CD4-positive, alpha-beta memory T cell (primary cell): Measurements from ENCODE around the gene STIMATE. TPM values are rescaled to one million over a fixed set of nuclear protein-coding genes. Genes with fewer than 3 reads are reported as not detected.

Experiments used
- CTCF ChIA-PET: fragments of 350-600 bp; sonication (Branson Sonifier 250); formaldehyde crosslinking; loops from one replicate; lab custom pipeline; 2021; ENCODE audit warnings: inconsistent platforms; ENCODE audit not compliant: partially characterized antibody; lab: Charles Lee
- POLR2A ChIA-PET: fragments of 350-600 bp; sonication (Branson Sonifier 250); formaldehyde crosslinking; loops from one replicate; lab custom pipeline; 2021; ENCODE audit not compliant: partially characterized antibody; lab: Charles Lee
- DNase-seq, 5 donors: peaks; one replicate each; pipeline versions ENCODE4 v3.0.0 to v3.0.0-alpha.2; 2020 to 2022; ENCODE audit warnings: mixed read lengths in 1 of 5
- H3K27ac ChIP-seq: one replicate; pipeline ENCODE4 v1.7.0; 2013; ENCODE audit warnings: low read depth, low read length
- H3K27me3 ChIP-seq: 2 replicates; pipeline ENCODE4 v1.7.0; 2013; ENCODE audit warnings: mild to moderate bottlenecking, low read length, moderate library complexity; ENCODE audit not compliant: insufficient read depth
- H3K36me3 ChIP-seq: 2 replicates; pipeline ENCODE4 v1.7.0; 2013; ENCODE audit warnings: mild to moderate bottlenecking, low read length, moderate library complexity; ENCODE audit not compliant: insufficient read depth
- H3K4me1 ChIP-seq: 2 replicates; pipeline ENCODE4 v1.7.0; 2013; ENCODE audit warnings: mild to moderate bottlenecking, low read length, moderate library complexity; ENCODE audit not compliant: insufficient read depth
- H3K4me3 ChIP-seq, 2 donors: one replicate each; pipeline ENCODE4 v1.7.0; 2013; ENCODE audit warnings: low read length in 2 of 2, mild to moderate bottlenecking in 1 of 2
- H3K9me3 ChIP-seq, 2 donors: one replicate each; pipeline ENCODE4 v1.7.0; 2013; ENCODE audit warnings: low read length in 2 of 2, control low read depth in 1 of 2; ENCODE audit not compliant: control insufficient read depth in 1 of 2
- H3K27ac Mint-ChIP-seq, 7 donors: one replicate each; pipeline ENCODE4 v1.8.0; 2020 to 2021; ENCODE audit warnings: mixed read lengths in 7 of 7, mild to moderate bottlenecking in 6 of 7, inconsistent platforms in 3 of 7, moderate library complexity in 3 of 7
- H3K27me3 Mint-ChIP-seq, 2 donors: one replicate each; pipeline ENCODE4 v1.8.0; 2020 to 2021; ENCODE audit warnings: mixed read lengths in 2 of 2
- H3K36me3 Mint-ChIP-seq, 2 donors: one replicate each; pipeline ENCODE4 v1.8.0; 2020 to 2021; ENCODE audit warnings: mixed read lengths in 2 of 2, inconsistent platforms in 1 of 2, mild to moderate bottlenecking in 1 of 2
- H3K4me1 Mint-ChIP-seq, 4 donors: one replicate each; pipeline ENCODE4 v1.8.0; 2020 to 2021; ENCODE audit warnings: mixed read lengths in 4 of 4, mild to moderate bottlenecking in 1 of 4
- H3K4me3 Mint-ChIP-seq, 8 donors: one replicate each; pipeline ENCODE4 v1.8.0; 2020 to 2021; ENCODE audit warnings: mixed read lengths in 8 of 8, mild to moderate bottlenecking in 7 of 8, moderate library complexity in 6 of 8, inconsistent platforms in 3 of 8
- H3K9me3 Mint-ChIP-seq, 8 donors: one replicate each; pipeline ENCODE4 v1.8.0; 2020 to 2021; ENCODE audit warnings: mixed read lengths in 8 of 8, mild to moderate bottlenecking in 5 of 8, inconsistent platforms in 3 of 8, moderate library complexity in 1 of 8
- intact Hi-C: fragments of 100-400 bp; cut with micrococcal nuclease; formaldehyde crosslinking; loops from one replicate; pipeline ENCODE4 v1.15.1; 2023
- polyA plus RNA-seq, 2 donors: library from polyadenylated mRNA; unstranded; fragments of 300-500 nt; fragmentation: Illumina TruSeq; gene quantifications; one replicate each; pipeline ENCODE4 v1.2.3, GENCODE V29; 2021
- total RNA-seq, 2 experiments: library from RNA; stranded (reverse); gene quantifications; one replicate each; pipeline ENCODE4 v1.2.3, GENCODE V29; 2021

The STIMATE gene
- total and polyA plus RNA-seq, 4 experiments from 2014 or later: 7.7 to 58.6 (median 32.0) TPM

- Mint-ChIP-seq H3K27me3 (no peaks in the 10 kb centered on the region), H3K27ac (no peak overlapping the region), H3K4me1 (no peaks in the 10 kb centered on the region), H3K4me3 (no peak overlapping the region), H3K9me3 (no peaks in the 10 kb centered on the region), H3K36me3 (no peaks in the 10 kb centered on the region)
- DNase-seq: no peak
- no peaks in the 10 kb centered on the region for H3K4me1 ChIP-seq
- no peaks in the 10 kb centered on the region for H3K9me3 ChIP-seq
- intact Hi-C loops: no loop called here
- no peak overlapping the region for H3K27ac ChIP-seq
- no peaks in the 10 kb centered on the region for H3K27me3 ChIP-seq
- CTCF ChIA-PET: no interaction called here
- POLR2A ChIA-PET: no interaction called here
- H3K36me3 ChIP-seq: no peaks in the 10 kb centered on the region
- no peak overlapping the region for H3K4me3 ChIP-seq
Observed at GRCh38 chr3:52817860-52818259, 79.5 kb downstream of the STIMATE start.

- DNase-seq: no peak
- Histone ChIP-seq H3K9me3 (no peaks in the 10 kb centered on the region), H3K27ac (no peak overlapping the region), H3K4me3 (no peak overlapping the region), H3K27me3 (no peaks in the 10 kb centered on the region), H3K4me1 (no peaks in the 10 kb centered on the region), H3K36me3 (no peaks in the 10 kb centered on the region)
- ChIA-PET POLR2A (no interaction called here), CTCF (no interaction called here)
- no peaks in the 10 kb centered on the region for H3K27me3 Mint-ChIP-seq
- H3K4me3 Mint-ChIP-seq: no peak overlapping the region
- no peaks in the 10 kb centered on the region for H3K9me3 Mint-ChIP-seq
- no peak overlapping the region for H3K27ac Mint-ChIP-seq
- intact Hi-C loops: no loop called here
- no peaks in the 10 kb centered on the region for H3K36me3 Mint-ChIP-seq
- no peaks in the 10 kb centered on the region for H3K4me1 Mint-ChIP-seq
Observed at GRCh38 chr3:52817221-52817620, 80.1 kb downstream of the STIMATE start.

- intact Hi-C loops: no loop called here
- POLR2A ChIA-PET: no interaction called here
- no peak overlapping the region for H3K27ac Mint-ChIP-seq
Observed at GRCh38 chr3:52816654-52817053, 80.7 kb downstream of the STIMATE start.

GRCh38 chr3:52816199-52816598, 81.1 kb downstream of the STIMATE start:
- no peak for DNase-seq
- Mint-ChIP-seq H3K36me3 (no peaks in the 10 kb centered on the region), H3K4me3 (no peak overlapping the region), H3K9me3 (no peaks in the 10 kb centered on the region), H3K27me3 (no peaks in the 10 kb centered on the region), H3K4me1 (no peaks in the 10 kb centered on the region), H3K27ac (no peak overlapping the region)
- Histone ChIP-seq H3K27me3 (no peaks in the 10 kb centered on the region), H3K4me3 (no peak overlapping the region), H3K27ac (no peak overlapping the region), H3K9me3 (no peaks in the 10 kb centered on the region), H3K4me1 (no peaks in the 10 kb centered on the region), H3K36me3 (no peaks in the 10 kb centered on the region)
- intact Hi-C loops: no loop called here
- ChIA-PET POLR2A (no interaction called here), CTCF (interaction anchor here (0.6 kb wide), 1 partner anchor 710 kb away, joined by 3 read pairs; no protein-coding TSS in a partner anchor)

More at GRCh38 chr3:52816654-52817053, 80.7 kb downstream of the STIMATE start:
- no peaks in the 10 kb centered on the region for H3K4me1 ChIP-seq
- no peak overlapping the region for H3K27ac ChIP-seq
- H3K36me3 ChIP-seq: no peaks in the 10 kb centered on the region
- no peak for DNase-seq
- no peaks in the 10 kb centered on the region for H3K9me3 Mint-ChIP-seq
- CTCF ChIA-PET: interaction anchor here (0.6 kb wide), 1 partner anchor 711 kb away, joined by 3 read pairs; no protein-coding TSS in a partner anchor
- no peaks in the 10 kb centered on the region for H3K9me3 ChIP-seq
- H3K4me1 Mint-ChIP-seq: no peaks in the 10 kb centered on the region
- no peaks in the 10 kb centered on the region for H3K27me3 Mint-ChIP-seq
- no peak overlapping the region for H3K4me3 ChIP-seq
- H3K27me3 ChIP-seq: no peaks in the 10 kb centered on the region
- H3K4me3 Mint-ChIP-seq: no peak overlapping the region
- H3K36me3 Mint-ChIP-seq: no peaks in the 10 kb centered on the region

GRCh38 chr3:52813810-52814209, 83.5 kb downstream of the STIMATE start:
- H3K36me3 Mint-ChIP-seq: no peaks in the 10 kb centered on the region
- no peaks in the 10 kb centered on the region for H3K27me3 Mint-ChIP-seq
- no peak for DNase-seq
- H3K4me3 ChIP-seq: no peak overlapping the region
- no peaks in the 10 kb centered on the region for H3K36me3 ChIP-seq
- H3K4me1 ChIP-seq: no peaks in the 10 kb centered on the region
- ChIA-PET POLR2A (no interaction called here), CTCF (no interaction called here)
- peaks cover 0 to 5% (median 1%) of the 10 kb centered on the region in 4 donors for H3K4me1 Mint-ChIP-seq
- no peak overlapping the region for H3K4me3 Mint-ChIP-seq
- no peaks in the 10 kb centered on the region for H3K27me3 ChIP-seq
- intact Hi-C loops: no loop called here
- no peak overlapping the region for H3K27ac Mint-ChIP-seq
- H3K9me3 Mint-ChIP-seq: no peaks in the 10 kb centered on the region
- H3K9me3 ChIP-seq: no peaks in the 10 kb centered on the region
- H3K27ac ChIP-seq: no peak overlapping the region

DNA sequence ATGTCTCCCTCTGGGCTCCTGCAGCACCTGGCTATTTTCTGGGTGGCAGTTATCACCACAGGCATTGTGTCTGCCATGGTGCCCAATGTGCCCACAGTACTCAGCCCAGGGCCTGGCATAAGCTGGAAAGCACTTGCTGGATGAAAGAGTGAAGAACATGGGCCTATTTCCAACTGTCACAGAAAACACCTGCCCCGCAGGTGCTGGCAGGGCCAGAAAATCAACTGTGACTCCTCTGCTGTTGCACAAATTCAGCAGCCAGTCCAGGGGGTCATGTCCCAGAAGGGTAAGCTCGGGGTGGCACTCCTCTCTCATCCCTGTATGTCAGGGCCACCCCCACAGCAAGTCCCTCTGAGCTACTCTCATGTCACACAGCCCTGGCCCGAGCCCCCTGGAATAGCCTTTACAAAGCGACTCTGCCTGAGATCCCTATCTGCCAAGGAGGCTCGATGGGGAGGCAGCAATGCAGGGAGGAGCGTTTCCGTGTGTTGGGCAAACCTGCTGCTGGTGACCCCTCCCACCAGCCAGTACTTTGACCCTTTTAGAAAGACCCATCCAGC, 85.8 kb downstream of the STIMATE start:
- no peaks in the 10 kb centered on the region for H3K27me3 ChIP-seq
- no peak overlapping the region for H3K4me3 ChIP-seq
- H3K27ac Mint-ChIP-seq: peak overlapping the region in 1 of 7 donors; percentile 6
- no peaks in the 10 kb centered on the region for H3K27me3 Mint-ChIP-seq
- ChIA-PET POLR2A (no interaction called here), CTCF (no interaction called here)
- no peaks in the 10 kb centered on the region for H3K9me3 ChIP-seq
- H3K36me3 ChIP-seq: no peaks in the 10 kb centered on the region
- peak overlapping the region in 1 of 8 donors; percentile 13 for H3K4me3 Mint-ChIP-seq
- intact Hi-C loops: no loop called here
- no peak overlapping the region for H3K27ac ChIP-seq
- peaks cover 0 to 5% (median 1%) of the 10 kb centered on the region in 4 donors for H3K4me1 Mint-ChIP-seq
- DNase-seq: no peak
- no peaks in the 10 kb centered on the region for H3K4me1 ChIP-seq
- H3K9me3 Mint-ChIP-seq: peaks cover 0 to 2% (median 0%) of the 10 kb centered on the region in 8 donors
- H3K36me3 Mint-ChIP-seq: no peaks in the 10 kb centered on the region

DNA sequence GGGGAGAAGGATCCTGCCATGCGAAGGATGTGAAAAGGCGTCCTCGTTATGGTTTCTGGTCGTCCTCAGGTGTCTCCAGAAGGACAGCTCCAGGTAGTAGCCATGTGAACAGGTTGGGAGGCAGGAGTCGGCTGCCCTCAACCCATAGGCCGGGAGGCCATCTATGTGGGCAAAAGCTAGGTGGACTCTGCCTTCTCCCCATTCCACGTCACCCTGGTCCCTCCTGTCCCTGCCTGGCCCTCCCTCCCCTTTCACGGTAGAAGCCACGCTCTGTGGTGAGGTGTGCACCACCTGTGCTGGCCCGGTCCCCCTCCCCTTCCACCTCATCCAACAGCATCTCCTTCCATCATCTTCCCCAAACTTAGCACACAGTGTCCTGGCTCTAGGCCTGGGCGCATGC, 86.4 kb downstream of the STIMATE start:
- H3K36me3 ChIP-seq: no peaks in the 10 kb centered on the region
- ChIA-PET POLR2A (no interaction called here), CTCF (no interaction called here)
- H3K4me3 Mint-ChIP-seq: no peak overlapping the region
- intact Hi-C loops: no loop called here
- no peak overlapping the region for H3K4me3 ChIP-seq
- DNase-seq: no peak
- no peaks in the 10 kb centered on the region for H3K36me3 Mint-ChIP-seq
- H3K27ac ChIP-seq: no peak overlapping the region
- no peak overlapping the region for H3K27ac Mint-ChIP-seq
- peaks cover 0 to 5% (median 1%) of the 10 kb centered on the region in 4 donors for H3K4me1 Mint-ChIP-seq
- H3K9me3 Mint-ChIP-seq: peaks cover 0 to 2% (median 0%) of the 10 kb centered on the region in 8 donors
- H3K9me3 ChIP-seq: no peaks in the 10 kb centered on the region
- no peaks in the 10 kb centered on the region for H3K27me3 ChIP-seq
- no peaks in the 10 kb centered on the region for H3K27me3 Mint-ChIP-seq
- no peaks in the 10 kb centered on the region for H3K4me1 ChIP-seq
